Astrocyte (in vitro differentiated cells and primary cell): ENCODE data around the gene FBXW8. TPM values are rescaled to one million over a fixed set of nuclear protein-coding genes. Genes with fewer than 3 reads are reported as not detected.

Source experiments
- DNase-seq: peaks from one replicate; pipeline ENCODE4 v3.0.0-alpha.2; 2010; ENCODE audit warnings: low read depth
- FAIRE-seq: peaks from 2 replicates; lab custom pipeline; 2011; peaks lifted over from hg19 to GRCh38; lab: Jason Lieb, UNC
- H2AFZ ChIP-seq: 2 replicates; pipeline ENCODE4 v1.6.0; 2012; ENCODE audit warnings: low read depth, low read length, inconsistent platforms
- H3K27ac ChIP-seq: 2 replicates; pipeline ENCODE4 v1.5.1; 2011; ENCODE audit warnings: low read depth, low read length, inconsistent platforms
- H3K27me3 ChIP-seq: 2 replicates; pipeline ENCODE4 v1.6.0; 2011; ENCODE audit warnings: low read length, inconsistent platforms; ENCODE audit not compliant: insufficient read depth
- H3K36me3 ChIP-seq: 2 replicates; pipeline ENCODE4 v1.5.1; 2011; ENCODE audit warnings: low read length, inconsistent platforms; ENCODE audit not compliant: insufficient read depth
- H3K4me1 ChIP-seq: 2 replicates; pipeline ENCODE4 v1.5.1; 2011; ENCODE audit warnings: low read length, inconsistent platforms; ENCODE audit not compliant: insufficient read depth
- H3K4me2 ChIP-seq: 2 replicates; pipeline ENCODE4 v1.6.0; 2012; ENCODE audit warnings: low read length, inconsistent platforms
- H3K4me3 ChIP-seq: 2 replicates; pipeline ENCODE4 v1.5.1; 2011; ENCODE audit warnings: low read depth, mild to moderate bottlenecking, low read length, inconsistent platforms; ENCODE audit not compliant: insufficient read depth
- H3K79me2 ChIP-seq: 2 replicates; pipeline ENCODE4 v1.6.0; 2012; ENCODE audit warnings: mild to moderate bottlenecking, low read length, inconsistent platforms; ENCODE audit not compliant: insufficient read depth
- H3K9ac ChIP-seq: 2 replicates; pipeline ENCODE4 v1.6.0; 2012; ENCODE audit warnings: mild to moderate bottlenecking, low read length, inconsistent platforms
- H3K9me3 ChIP-seq: 2 replicates; pipeline ENCODE4 v1.5.1; 2012; ENCODE audit warnings: low read depth, mild to moderate bottlenecking, low read length, inconsistent platforms; ENCODE audit not compliant: insufficient read depth
- H4K20me1 ChIP-seq: 2 replicates; pipeline ENCODE4 v1.6.0; 2012; ENCODE audit warnings: low read length, inconsistent platforms; ENCODE audit not compliant: insufficient read depth
- H3K27ac Mint-ChIP-seq: one replicate; pipeline ENCODE4 v1.8.0; 2021; ENCODE audit warnings: mild to moderate bottlenecking, mixed read lengths; ENCODE audit not compliant: unreplicated experiment
- H3K27me3 Mint-ChIP-seq: one replicate; pipeline ENCODE4 v1.8.0; 2021; ENCODE audit warnings: low read depth, mixed read lengths; ENCODE audit not compliant: unreplicated experiment
- H3K36me3 Mint-ChIP-seq: one replicate; pipeline ENCODE4 v1.8.0; 2021; ENCODE audit warnings: low read depth, mixed read lengths; ENCODE audit not compliant: unreplicated experiment
- H3K4me1 Mint-ChIP-seq: one replicate; pipeline ENCODE4 v1.8.0; 2021; ENCODE audit warnings: low read depth, mixed read lengths; ENCODE audit not compliant: unreplicated experiment
- H3K4me3 Mint-ChIP-seq: one replicate; pipeline ENCODE4 v1.8.0; 2021; ENCODE audit warnings: mild to moderate bottlenecking, moderate library complexity, mixed read lengths; ENCODE audit not compliant: unreplicated experiment
- H3K9me3 Mint-ChIP-seq: one replicate; pipeline ENCODE4 v1.8.0; 2021; ENCODE audit warnings: mild to moderate bottlenecking, mixed read lengths; ENCODE audit not compliant: unreplicated experiment
- CTCF ChIP-seq: IDR thresholded peaks from 2 replicates; pipeline ENCODE4 v1.5.1; 2011; ENCODE audit warnings: low read depth, mild to moderate bottlenecking, inconsistent platforms, low read length, moderate library complexity; ENCODE audit not compliant: insufficient read depth
- EZH2 ChIP-seq: IDR thresholded peaks from 2 replicates; pipeline ENCODE4 v1.6.1; 2012; ENCODE audit warnings: mild to moderate bottlenecking, low read length, inconsistent platforms; ENCODE audit not compliant: insufficient read depth
- total RNA-seq: library from RNA; stranded (reverse); gene quantifications from 2 replicates; pipeline ENCODE4 v1.2.1, GENCODE V29; 2021

Gene FBXW8
- total RNA-seq, 1 donor from 2014 or later, result 26.4 TPM

DNA sequence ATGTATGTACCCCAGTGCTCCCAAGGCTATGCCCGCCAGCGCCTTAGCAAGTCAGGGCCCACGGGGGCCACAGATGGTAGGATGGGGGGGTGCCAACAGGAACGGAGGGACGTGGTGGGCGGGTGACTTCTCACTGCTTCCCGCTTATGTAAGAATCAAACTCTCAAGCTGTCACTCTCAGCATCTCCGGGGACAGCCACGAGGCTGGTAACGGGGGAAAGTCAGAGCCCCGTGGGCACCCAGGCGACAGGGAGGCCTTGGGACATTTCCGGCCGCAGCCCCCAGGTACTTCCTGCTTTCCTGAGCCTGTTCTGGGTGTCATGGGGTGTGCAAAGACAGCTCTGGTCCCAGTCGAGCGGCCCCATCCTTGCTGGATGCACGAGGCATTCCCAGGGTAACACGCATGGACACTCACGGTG lies 129.2 kb downstream of the FBXW8 start:
- no peaks in the 10 kb centered on the region for H3K36me3 ChIP-seq
- no peak overlapping the region for H2AFZ ChIP-seq
- H3K9me3 ChIP-seq, result no peaks in the 10 kb centered on the region
- H4K20me1 ChIP-seq, result no peaks in the 10 kb centered on the region
- TF ChIP-seq CTCF (no peak), EZH2 (no peak)
- H3K9ac ChIP-seq, result no peak overlapping the region
- Mint-ChIP-seq H3K36me3 (no peaks in the 10 kb centered on the region), H3K9me3 (no peaks in the 10 kb centered on the region), H3K4me3 (no peak overlapping the region), H3K27me3 (peaks cover 10% of the 10 kb centered on the region), H3K4me1 (peaks cover 6% of the 10 kb centered on the region), H3K27ac (no peak overlapping the region)
- H3K4me2 ChIP-seq, result no peak overlapping the region
- no peak overlapping the region for H3K27ac ChIP-seq
- H3K27me3 ChIP-seq, result peaks cover 2% of the 10 kb centered on the region
- H3K4me1 ChIP-seq, result peaks cover 3% of the 10 kb centered on the region
- DNase-seq (no peak), FAIRE-seq (no peak)
- no peaks in the 10 kb centered on the region for H3K79me2 ChIP-seq
- no peak overlapping the region for H3K4me3 ChIP-seq

DNA sequence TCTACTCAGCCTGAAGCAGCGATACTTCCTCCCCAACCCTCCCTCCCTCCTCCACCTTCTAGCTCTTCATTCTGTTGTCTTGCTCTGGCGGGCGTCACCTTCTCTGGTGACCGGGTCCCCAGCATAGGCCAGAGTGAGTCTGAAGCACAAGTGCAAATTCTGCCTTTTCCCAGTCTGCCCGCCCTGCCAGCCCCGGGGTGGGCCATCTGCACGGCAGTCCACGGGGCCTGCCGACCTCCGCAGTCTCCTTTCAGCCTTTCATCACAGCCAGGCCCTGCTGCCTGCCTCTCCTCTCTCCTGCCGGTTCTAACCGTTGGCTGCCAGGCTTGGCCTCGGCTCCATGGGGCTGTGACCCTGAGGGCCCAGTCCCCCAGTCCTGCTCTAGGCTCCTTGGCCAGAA lies 129.7 kb downstream of the FBXW8 start:
- H3K79me2 ChIP-seq, result no peaks in the 10 kb centered on the region
- no peaks in the 10 kb centered on the region for H4K20me1 ChIP-seq
- H3K4me2 ChIP-seq, result no peak overlapping the region
- no peak overlapping the region for H3K9ac ChIP-seq
- H3K4me1 Mint-ChIP-seq, result peaks cover 6% of the 10 kb centered on the region
- no peaks in the 10 kb centered on the region for H3K36me3 ChIP-seq
- no peaks in the 10 kb centered on the region for H3K9me3 ChIP-seq
- H3K4me3 ChIP-seq, result no peak overlapping the region
- FAIRE-seq (no peak), DNase-seq (no peak)
- H3K27ac Mint-ChIP-seq, result no peak overlapping the region
- no peaks in the 10 kb centered on the region for H3K9me3 Mint-ChIP-seq
- no peaks in the 10 kb centered on the region for H3K36me3 Mint-ChIP-seq
- H3K4me3 Mint-ChIP-seq, result no peak overlapping the region
- H2AFZ ChIP-seq, result no peak overlapping the region
- H3K27me3 Mint-ChIP-seq, result peaks cover 10% of the 10 kb centered on the region
- no peaks in the 10 kb centered on the region for H3K27me3 ChIP-seq
- TF ChIP-seq EZH2 (no peak), CTCF (no peak)
- H3K4me1 ChIP-seq, result peaks cover 3% of the 10 kb centered on the region
- no peak overlapping the region for H3K27ac ChIP-seq

GRCh38 chr12:117041798-117042170 lies 131.0 kb downstream of the FBXW8 start:
- H3K27me3 Mint-ChIP-seq, result peaks cover 17% of the 10 kb centered on the region
- H3K27ac Mint-ChIP-seq, result no peak overlapping the region
- FAIRE-seq (no peak), DNase-seq (no peak)
- H3K9me3 Mint-ChIP-seq, result no peaks in the 10 kb centered on the region
- no peaks in the 10 kb centered on the region for H3K36me3 Mint-ChIP-seq
- no peak overlapping the region for H3K4me3 Mint-ChIP-seq
- Histone ChIP-seq H3K27me3 (peaks cover 2% of the 10 kb centered on the region), H3K9me3 (no peaks in the 10 kb centered on the region), H2AFZ (no peak overlapping the region), H3K4me2 (no peak overlapping the region), H3K79me2 (no peaks in the 10 kb centered on the region), H3K36me3 (no peaks in the 10 kb centered on the region), H4K20me1 (no peaks in the 10 kb centered on the region), H3K9ac (no peak overlapping the region), H3K4me3 (no peak overlapping the region), H3K27ac (no peak overlapping the region), H3K4me1 (peaks cover 3% of the 10 kb centered on the region)
- peaks cover 6% of the 10 kb centered on the region for H3K4me1 Mint-ChIP-seq
- TF ChIP-seq CTCF (no peak), EZH2 (no peak)
